Measurements from ENCODE around the gene C1orf94. TPM values are rescaled to one million over a fixed set of nuclear protein-coding genes. Genes with fewer than 3 reads are reported as not detected.

The C1orf94 gene
- total and polyA plus RNA-seq, 7 experiments from 2014 or later: not detected

DNA sequence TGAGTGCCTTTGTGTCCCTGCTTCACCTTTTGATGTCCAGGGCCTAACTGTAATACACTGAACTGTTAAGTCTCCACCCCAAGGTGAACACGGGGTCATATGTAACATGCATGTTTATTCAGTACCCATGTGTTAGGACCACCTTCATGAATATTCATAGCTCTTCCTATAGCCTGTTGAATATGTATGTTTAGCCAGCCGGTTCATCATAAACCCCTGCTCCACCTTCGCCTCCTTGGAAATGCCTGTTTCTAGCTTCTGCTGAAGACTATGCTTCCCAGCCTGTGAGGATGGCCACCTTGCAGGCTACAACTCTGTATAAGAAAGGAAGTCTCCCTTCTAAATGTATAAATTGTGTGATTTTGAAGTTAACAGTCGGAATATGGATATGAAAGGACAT is 69.3 kb downstream of the C1orf94 start:
- Histone ChIP-seq H3K36me3 (ENCODE audit: control insufficient read depth in 2 of 3, insufficient read depth in 3 of 3, low read length in 3 of 3) (no peaks in the 10 kb centered on the region), H3K27ac (ENCODE audit: low read depth, low read length) (no peak overlapping the region), H3K4me1 (ENCODE audit: control insufficient read depth in 2 of 2, insufficient read depth in 2 of 2, low read length in 2 of 2) (no peaks in the 10 kb centered on the region), H3K27me3 (ENCODE audit: control insufficient read depth in 2 of 2, insufficient read depth in 2 of 2, low read length in 2 of 2) (no peaks in the 10 kb centered on the region), H3K9me3 (ENCODE audit: control insufficient read depth in 2 of 3, low read length in 3 of 3) (no peaks in the 10 kb centered on the region), H3K4me3 (ENCODE audit: low read length) (no peak overlapping the region)
- Mint-ChIP-seq H3K36me3 (peaks cover 0 to 4% (median 0%) of the 10 kb centered on the region in 5 donors), H3K4me3 (no peak overlapping the region), H3K4me1 (no peaks in the 10 kb centered on the region), H3K9me3 (peaks cover 0 to 12% (median 5%) of the 10 kb centered on the region in 11 donors), H3K27me3 (peaks cover 5 to 62% (median 47%) of the 10 kb centered on the region in 5 donors), H3K27ac (no peak overlapping the region)
- ChIA-PET CTCF (no interaction called here), POLR2A (no interaction called here)
- no peak for ATAC-seq
- DNase-seq: no peak
- intact Hi-C loops (cut with micrococcal nuclease): no loop called here

DNA sequence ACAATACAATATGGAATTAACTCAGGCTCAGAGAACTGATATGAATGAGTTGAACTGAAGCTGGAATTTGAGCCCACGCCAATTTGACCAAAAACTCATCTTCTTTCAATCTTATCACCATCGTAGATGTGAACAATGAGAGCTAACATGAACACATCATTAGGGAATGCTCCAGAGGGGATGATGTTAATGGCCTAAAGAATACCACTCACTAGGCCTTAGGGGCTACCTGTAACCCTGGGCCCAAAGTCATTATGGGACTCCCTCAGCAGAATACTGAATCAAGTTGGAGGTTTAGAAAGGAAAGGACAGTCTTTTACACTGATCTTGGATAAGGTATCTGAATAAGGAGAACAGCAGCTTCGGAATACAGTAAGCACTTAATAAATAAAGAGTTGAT is 73.6 kb downstream of the C1orf94 start:
- ChIA-PET POLR2A (interaction anchor here (0.7 kb wide), 1 partner anchor 10 kb away, joined by 3 read pairs; no protein-coding TSS in a partner anchor), CTCF (no interaction called here)
- Mint-ChIP-seq H3K4me3 (no peak overlapping the region), H3K27ac (no peak overlapping the region), H3K27me3 (peaks cover 3 to 39% (median 35%) of the 10 kb centered on the region in 5 donors), H3K9me3 (peaks cover 0 to 9% (median 4%) of the 10 kb centered on the region in 11 donors), H3K36me3 (peaks cover 0 to 4% (median 0%) of the 10 kb centered on the region in 5 donors), H3K4me1 (no peaks in the 10 kb centered on the region)
- no peak overlapping the region for H3K27ac ChIP-seq (ENCODE audit: low read depth, low read length)
- ATAC-seq (no peak), DNase-seq (no peak)
- H3K9me3 ChIP-seq (ENCODE audit: control insufficient read depth in 2 of 3, low read length in 3 of 3): no peaks in the 10 kb centered on the region
- H3K27me3 ChIP-seq (ENCODE audit: control insufficient read depth in 2 of 2, insufficient read depth in 2 of 2, low read length in 2 of 2): no peaks in the 10 kb centered on the region
- no peaks in the 10 kb centered on the region for H3K4me1 ChIP-seq (ENCODE audit: control insufficient read depth in 2 of 2, insufficient read depth in 2 of 2, low read length in 2 of 2)
- intact Hi-C loops (cut with micrococcal nuclease): no loop called here
- no peak overlapping the region for H3K4me3 ChIP-seq (ENCODE audit: low read length)
- no peaks in the 10 kb centered on the region for H3K36me3 ChIP-seq (ENCODE audit: control insufficient read depth in 2 of 3, insufficient read depth in 3 of 3, low read length in 3 of 3)

DNA sequence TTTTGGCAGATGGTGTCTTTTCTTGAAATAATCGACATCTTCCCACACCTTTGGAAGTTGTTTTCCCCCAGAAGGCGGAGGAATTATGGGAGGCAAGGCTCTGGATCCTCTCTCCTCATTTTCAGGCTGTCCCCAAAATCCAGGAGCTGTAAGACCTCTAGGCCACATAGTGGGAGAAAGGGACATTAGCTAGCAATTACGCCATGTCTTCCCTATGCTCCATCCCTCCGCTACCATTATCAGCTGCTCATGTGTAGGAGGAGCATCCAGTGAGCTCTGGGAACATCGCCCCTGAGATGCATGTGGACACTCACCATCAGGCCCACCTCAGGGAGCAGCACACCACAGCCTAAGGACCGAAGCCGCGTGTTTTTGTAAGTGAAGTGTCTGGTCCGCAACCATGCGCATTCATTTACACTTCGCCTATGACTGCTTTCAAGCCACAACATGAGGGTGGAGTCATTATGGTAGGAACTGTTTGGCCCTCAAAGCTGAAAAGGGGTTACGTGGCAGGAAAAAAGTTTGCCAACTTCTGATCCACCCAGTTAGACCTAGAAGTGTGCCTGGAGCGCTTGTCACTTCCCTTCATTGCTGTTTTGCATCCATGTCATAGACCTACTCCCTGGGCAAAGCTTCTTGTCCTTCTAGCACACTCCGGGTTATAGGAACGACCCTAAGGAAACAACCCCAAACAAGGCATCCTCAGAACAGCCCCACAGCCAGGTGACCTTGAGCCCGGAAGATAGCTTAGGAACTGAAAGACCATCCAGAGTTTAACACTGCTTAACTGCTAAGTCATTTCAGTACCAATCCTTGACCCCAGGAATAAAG is 85.5 kb downstream of the C1orf94 start:
- Histone ChIP-seq H3K4me3 (ENCODE audit: low read length) (no peak overlapping the region), H3K36me3 (ENCODE audit: control insufficient read depth in 2 of 3, insufficient read depth in 3 of 3, low read length in 3 of 3) (no peaks in the 10 kb centered on the region), H3K4me1 (ENCODE audit: control insufficient read depth in 2 of 2, insufficient read depth in 2 of 2, low read length in 2 of 2) (no peaks in the 10 kb centered on the region), H3K27ac (ENCODE audit: low read depth, low read length) (no peak overlapping the region), H3K27me3 (ENCODE audit: control insufficient read depth in 2 of 2, insufficient read depth in 2 of 2, low read length in 2 of 2) (no peaks in the 10 kb centered on the region), H3K9me3 (ENCODE audit: control insufficient read depth in 2 of 3, low read length in 3 of 3) (no peaks in the 10 kb centered on the region)
- Mint-ChIP-seq H3K9me3 (peaks cover 0 to 6% (median 0%) of the 10 kb centered on the region in 11 donors), H3K4me1 (no peaks in the 10 kb centered on the region), H3K27me3 (peaks cover 0 to 55% (median 10%) of the 10 kb centered on the region in 5 donors), H3K27ac (no peak overlapping the region), H3K36me3 (peaks cover 0 to 10% (median 0%) of the 10 kb centered on the region in 5 donors), H3K4me3 (no peak overlapping the region)
- DNase-seq (no peak), ATAC-seq (no peak)
- intact Hi-C loops (cut with micrococcal nuclease): no loop called here
- ChIA-PET CTCF (no interaction called here), POLR2A (no interaction called here)

DNA sequence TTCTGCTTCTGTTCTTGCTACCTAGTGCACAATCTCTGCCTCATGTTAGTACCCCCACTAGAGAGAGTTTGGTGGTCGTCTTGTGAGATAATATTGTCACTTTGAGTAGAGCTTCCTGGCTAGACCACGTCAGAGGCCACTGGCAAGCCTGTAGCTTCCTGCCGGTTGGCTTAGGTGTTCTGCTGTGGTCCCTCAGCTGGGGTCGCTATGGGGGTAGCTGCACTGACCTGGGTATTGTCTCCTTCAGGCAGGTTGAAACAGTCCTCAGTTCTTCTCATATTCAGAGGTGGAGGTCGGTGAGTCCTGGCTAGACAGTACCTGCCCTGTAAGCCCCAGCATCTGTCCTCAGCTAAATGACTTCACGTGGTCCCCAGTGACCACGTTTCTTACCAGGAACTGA is 86.2 kb downstream of the C1orf94 start:
- H3K9me3 ChIP-seq (ENCODE audit: control insufficient read depth in 2 of 3, low read length in 3 of 3): no peaks in the 10 kb centered on the region
- no peak overlapping the region for H3K27ac Mint-ChIP-seq
- ATAC-seq (no peak), DNase-seq (no peak)
- H3K4me3 ChIP-seq (ENCODE audit: low read length): no peak overlapping the region
- no peaks in the 10 kb centered on the region for H3K27me3 ChIP-seq (ENCODE audit: control insufficient read depth in 2 of 2, insufficient read depth in 2 of 2, low read length in 2 of 2)
- H3K27ac ChIP-seq (ENCODE audit: low read depth, low read length): no peak overlapping the region
- intact Hi-C loops (cut with micrococcal nuclease): no loop called here
- POLR2A ChIA-PET: no interaction called here
- H3K9me3 Mint-ChIP-seq: peaks cover 0 to 10% (median 0%) of the 10 kb centered on the region in 11 donors
- no peaks in the 10 kb centered on the region for H3K4me1 ChIP-seq (ENCODE audit: control insufficient read depth in 2 of 2, insufficient read depth in 2 of 2, low read length in 2 of 2)
- CTCF ChIA-PET: no interaction called here
- H3K4me1 Mint-ChIP-seq: no peaks in the 10 kb centered on the region
- no peaks in the 10 kb centered on the region for H3K36me3 ChIP-seq (ENCODE audit: control insufficient read depth in 2 of 3, insufficient read depth in 3 of 3, low read length in 3 of 3)
- no peak overlapping the region for H3K4me3 Mint-ChIP-seq
- H3K36me3 Mint-ChIP-seq: peaks cover 0 to 14% (median 0%) of the 10 kb centered on the region in 5 donors
- H3K27me3 Mint-ChIP-seq: peaks cover 2 to 61% (median 15%) of the 10 kb centered on the region in 5 donors

DNA sequence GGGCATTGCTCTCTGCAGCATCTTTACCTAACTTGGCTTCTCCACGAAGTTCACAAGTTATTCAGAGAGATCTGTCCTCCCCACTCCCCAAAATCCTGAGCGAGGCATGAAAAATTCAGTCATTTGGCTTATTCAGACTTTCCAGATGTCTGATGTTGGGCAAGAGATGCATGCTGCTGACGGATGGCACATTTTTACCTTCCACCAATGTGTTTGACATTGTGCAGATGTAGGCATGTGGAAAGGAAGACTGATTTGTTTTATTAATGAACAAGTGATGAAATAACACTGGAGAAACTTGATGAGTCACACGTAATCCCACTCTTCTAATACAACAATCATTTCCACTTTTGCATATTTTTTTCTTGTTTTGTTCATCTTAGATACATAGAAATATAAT is 86.7 kb downstream of the C1orf94 start:
- no peaks in the 10 kb centered on the region for H3K9me3 ChIP-seq (ENCODE audit: control insufficient read depth in 2 of 3, low read length in 3 of 3)
- Mint-ChIP-seq H3K4me3 (no peak overlapping the region), H3K4me1 (no peaks in the 10 kb centered on the region), H3K27ac (no peak overlapping the region), H3K27me3 (peaks cover 2 to 62% (median 15%) of the 10 kb centered on the region in 5 donors), H3K9me3 (peaks cover 0 to 11% (median 0%) of the 10 kb centered on the region in 11 donors), H3K36me3 (peaks cover 0 to 15% (median 0%) of the 10 kb centered on the region in 5 donors)
- H3K4me3 ChIP-seq (ENCODE audit: low read length): no peak overlapping the region
- no peaks in the 10 kb centered on the region for H3K36me3 ChIP-seq (ENCODE audit: control insufficient read depth in 2 of 3, insufficient read depth in 3 of 3, low read length in 3 of 3)
- H3K27me3 ChIP-seq (ENCODE audit: control insufficient read depth in 2 of 2, insufficient read depth in 2 of 2, low read length in 2 of 2): no peaks in the 10 kb centered on the region
- DNase-seq (no peak), ATAC-seq (no peak)
- no peak overlapping the region for H3K27ac ChIP-seq (ENCODE audit: low read depth, low read length)
- CTCF ChIA-PET: no interaction called here
- intact Hi-C loops (cut with micrococcal nuclease): no loop called here
- POLR2A ChIA-PET: no interaction called here
- H3K4me1 ChIP-seq (ENCODE audit: control insufficient read depth in 2 of 2, insufficient read depth in 2 of 2, low read length in 2 of 2): no peaks in the 10 kb centered on the region

DNA sequence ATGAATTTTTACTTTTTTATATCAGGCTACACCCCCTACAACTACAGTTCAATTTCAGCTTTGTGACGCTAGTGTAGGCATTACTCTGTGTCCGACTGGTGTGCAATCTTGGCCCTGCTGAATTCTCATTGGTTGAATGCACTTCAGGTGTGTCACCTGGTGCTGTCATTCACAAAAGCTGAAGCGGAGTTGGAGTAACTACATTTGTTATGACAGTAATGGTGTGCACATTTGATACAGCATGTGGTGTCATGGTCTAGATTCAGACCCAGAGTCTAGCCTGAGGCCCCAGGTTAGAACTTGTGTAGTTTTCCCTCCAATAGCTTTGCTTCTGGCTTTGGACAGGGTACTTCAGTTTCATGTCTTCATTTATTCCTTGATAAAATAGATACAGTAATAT is 88.7 kb downstream of the C1orf94 start:
- H3K4me1 ChIP-seq (ENCODE audit: control insufficient read depth in 2 of 2, insufficient read depth in 2 of 2, low read length in 2 of 2): no peaks in the 10 kb centered on the region
- Mint-ChIP-seq H3K9me3 (peaks cover 0 to 14% (median 0%) of the 10 kb centered on the region in 11 donors), H3K27ac (no peak overlapping the region), H3K27me3 (peaks cover 2 to 58% (median 14%) of the 10 kb centered on the region in 5 donors), H3K4me3 (no peak overlapping the region), H3K4me1 (no peaks in the 10 kb centered on the region), H3K36me3 (peaks cover 0 to 15% (median 0%) of the 10 kb centered on the region in 5 donors)
- DNase-seq (no peak), ATAC-seq (no peak)
- H3K9me3 ChIP-seq (ENCODE audit: control insufficient read depth in 2 of 3, low read length in 3 of 3): no peaks in the 10 kb centered on the region
- H3K27me3 ChIP-seq (ENCODE audit: control insufficient read depth in 2 of 2, insufficient read depth in 2 of 2, low read length in 2 of 2): no peaks in the 10 kb centered on the region
- ChIA-PET POLR2A (no interaction called here), CTCF (no interaction called here)
- no peaks in the 10 kb centered on the region for H3K36me3 ChIP-seq (ENCODE audit: control insufficient read depth in 2 of 3, insufficient read depth in 3 of 3, low read length in 3 of 3)
- intact Hi-C loops (cut with micrococcal nuclease): no loop called here
- H3K27ac ChIP-seq (ENCODE audit: low read depth, low read length): no peak overlapping the region
- H3K4me3 ChIP-seq (ENCODE audit: low read length): no peak overlapping the region

All from naive thymus-derived CD4-positive, alpha-beta T cell (primary cell).